ENCODE measurements around the gene REPIN1. TPM values are rescaled to one million over a fixed set of nuclear protein-coding genes. Genes with fewer than 3 reads are reported as not detected.

The REPIN1 gene
- total and polyA plus RNA-seq, 4 donors: 38.4 to 135 (median 62.0) TPM

- TF ChIP-seq CTCF (IDR thresholded peaks at IDR 0.05; ENCODE audit: control extremely low read depth, extremely low read depth): no peak
- Histone ChIP-seq H3K27ac (ENCODE audit: low read depth in 1 of 2, low read length in 1 of 2) (no peak overlapping the region), H3K9ac (ENCODE audit: insufficient read depth in 1 of 2, low read length in 2 of 2) (no peak overlapping the region), H3K36me3 (ENCODE audit: control insufficient read depth in 4 of 4, insufficient read depth in 4 of 4, low read length in 4 of 4) (peaks cover 0 to 21% (median 14%) of the 10 kb centered on the region in 4 donors), H3K27me3 (ENCODE audit: control insufficient read depth in 3 of 3, insufficient read depth in 3 of 3, low read length in 2 of 3) (no peaks in the 10 kb centered on the region), H3K4me1 (ENCODE audit: control insufficient read depth in 5 of 5, insufficient read depth in 5 of 5, low read length in 5 of 5) (peaks cover 0 to 39% (median 15%) of the 10 kb centered on the region in 5 donors), H3K9me3 (ENCODE audit: control insufficient read depth in 4 of 4, insufficient read depth in 3 of 4, low read length in 3 of 4) (no peaks in the 10 kb centered on the region), H3K4me3 (no peak overlapping the region)
- DNase-seq (no peak), ATAC-seq (ENCODE audit: insufficient read depth, low FRiP score) (no peak)
- 94 to 98% methylated on average over 18 of the region's 18 CpGs for WGBS, 2 donors
Observed at GRCh38 chr7:150332852-150333635, 35.6 kb upstream of the REPIN1 start.

DNA sequence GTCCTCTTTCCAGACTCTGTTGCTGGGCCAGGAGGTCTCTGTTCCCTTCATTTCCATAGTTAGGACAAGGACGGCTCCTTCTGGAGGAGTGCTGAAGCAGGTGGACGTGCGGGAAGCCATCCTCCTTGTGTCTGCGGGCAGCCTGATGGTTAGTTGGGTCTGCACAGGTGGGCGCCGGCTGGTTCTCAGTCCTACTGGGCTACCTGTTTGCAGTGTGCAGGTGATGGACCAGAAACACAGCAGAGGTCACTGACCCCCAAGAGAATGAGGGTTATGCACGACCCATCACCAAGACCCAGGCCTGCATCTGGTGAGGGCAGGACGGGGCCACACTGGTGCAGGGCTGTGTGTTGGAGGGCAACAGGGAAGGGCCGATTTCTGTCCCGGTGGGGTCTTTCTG, 35.0 kb upstream of the REPIN1 start:
- 95 to 96% methylated on average over 10 of the region's 10 CpGs for WGBS, 2 donors
- ATAC-seq (ENCODE audit: insufficient read depth, low FRiP score) (no peak), DNase-seq (no peak)
- Histone ChIP-seq H3K27ac (ENCODE audit: low read depth in 1 of 2, low read length in 1 of 2) (no peak overlapping the region), H3K4me1 (ENCODE audit: control insufficient read depth in 5 of 5, insufficient read depth in 5 of 5, low read length in 5 of 5) (peaks cover 0 to 42% (median 17%) of the 10 kb centered on the region in 5 donors), H3K27me3 (ENCODE audit: control insufficient read depth in 3 of 3, insufficient read depth in 3 of 3, low read length in 2 of 3) (no peaks in the 10 kb centered on the region), H3K4me3 (no peak overlapping the region), H3K9ac (ENCODE audit: insufficient read depth in 1 of 2, low read length in 2 of 2) (no peak overlapping the region), H3K36me3 (ENCODE audit: control insufficient read depth in 4 of 4, insufficient read depth in 4 of 4, low read length in 4 of 4) (peaks cover 0 to 21% (median 18%) of the 10 kb centered on the region in 4 donors), H3K9me3 (ENCODE audit: control insufficient read depth in 4 of 4, insufficient read depth in 3 of 4, low read length in 3 of 4) (no peaks in the 10 kb centered on the region)
- no peak for TF ChIP-seq CTCF (IDR thresholded peaks at IDR 0.05; ENCODE audit: control extremely low read depth, extremely low read depth)

DNA sequence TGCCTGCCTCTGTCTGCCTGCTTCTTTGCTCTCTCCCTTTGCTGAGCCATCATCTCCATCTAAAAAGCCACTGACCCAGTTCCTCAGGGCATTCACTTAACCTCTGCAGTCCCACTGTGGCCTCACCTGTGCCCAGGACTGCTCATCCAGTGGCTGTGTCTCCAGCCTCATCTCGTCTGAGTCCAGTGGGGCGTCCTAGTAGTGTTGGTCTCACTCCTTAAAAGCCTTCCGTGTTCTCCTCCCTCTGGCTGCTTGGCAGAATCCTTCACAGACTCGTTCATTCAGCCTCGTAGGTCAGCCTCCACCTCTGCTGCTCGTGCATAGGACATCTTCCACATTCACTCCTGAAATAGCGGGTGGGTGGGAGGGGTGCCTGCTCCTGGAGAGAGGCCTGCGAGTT, 34.5 kb upstream of the REPIN1 start:
- peaks cover 0 to 25% (median 18%) of the 10 kb centered on the region in 4 donors for H3K36me3 ChIP-seq (ENCODE audit: control insufficient read depth in 4 of 4, insufficient read depth in 4 of 4, low read length in 4 of 4)
- TF ChIP-seq CTCF (IDR thresholded peaks at IDR 0.05; ENCODE audit: control extremely low read depth, extremely low read depth): no peak
- no peaks in the 10 kb centered on the region for H3K27me3 ChIP-seq (ENCODE audit: control insufficient read depth in 3 of 3, insufficient read depth in 3 of 3, low read length in 2 of 3)
- H3K27ac ChIP-seq (ENCODE audit: low read depth in 1 of 2, low read length in 1 of 2): no peak overlapping the region
- no peak overlapping the region for H3K4me3 ChIP-seq
- 90 to 93% methylated on average over 8 of the region's 8 CpGs for WGBS, 2 donors
- peaks cover 0 to 46% (median 22%) of the 10 kb centered on the region in 5 donors for H3K4me1 ChIP-seq (ENCODE audit: control insufficient read depth in 5 of 5, insufficient read depth in 5 of 5, low read length in 5 of 5)
- H3K9me3 ChIP-seq (ENCODE audit: control insufficient read depth in 4 of 4, insufficient read depth in 3 of 4, low read length in 3 of 4): no peaks in the 10 kb centered on the region
- no peak for DNase-seq
- H3K9ac ChIP-seq (ENCODE audit: insufficient read depth in 1 of 2, low read length in 2 of 2): no peak overlapping the region
- no peak for ATAC-seq (ENCODE audit: insufficient read depth, low FRiP score)
